Measurements from ENCODE around the gene GLDC.

DNA sequence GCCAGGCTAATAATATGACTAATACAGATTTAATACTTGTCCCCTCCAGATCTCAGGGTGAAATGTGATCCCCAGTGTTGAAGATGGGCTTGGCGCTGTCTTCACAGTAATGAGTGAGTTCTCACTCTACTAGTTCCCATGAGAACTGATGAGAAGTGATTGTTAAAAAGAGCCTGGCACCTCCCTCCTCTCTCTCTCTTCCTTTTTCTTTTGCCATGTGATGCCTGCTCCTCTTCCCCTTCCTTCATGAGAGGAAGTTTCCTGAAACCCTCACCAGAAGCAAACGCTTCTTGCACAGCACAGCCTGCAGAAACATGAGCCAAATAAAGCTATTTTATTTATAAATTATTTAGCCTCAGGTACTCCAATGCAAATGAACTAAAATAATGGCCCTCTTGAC is 55.2 kb downstream of the GLDC start:
- TF ChIP-seq EZH2phosphoT487 (IDR thresholded peaks at IDR 0.05) (no peak), EZH2 (IDR thresholded peaks at IDR 0.05) (no peak)
- TF ChIP-seq, protein P1, sequence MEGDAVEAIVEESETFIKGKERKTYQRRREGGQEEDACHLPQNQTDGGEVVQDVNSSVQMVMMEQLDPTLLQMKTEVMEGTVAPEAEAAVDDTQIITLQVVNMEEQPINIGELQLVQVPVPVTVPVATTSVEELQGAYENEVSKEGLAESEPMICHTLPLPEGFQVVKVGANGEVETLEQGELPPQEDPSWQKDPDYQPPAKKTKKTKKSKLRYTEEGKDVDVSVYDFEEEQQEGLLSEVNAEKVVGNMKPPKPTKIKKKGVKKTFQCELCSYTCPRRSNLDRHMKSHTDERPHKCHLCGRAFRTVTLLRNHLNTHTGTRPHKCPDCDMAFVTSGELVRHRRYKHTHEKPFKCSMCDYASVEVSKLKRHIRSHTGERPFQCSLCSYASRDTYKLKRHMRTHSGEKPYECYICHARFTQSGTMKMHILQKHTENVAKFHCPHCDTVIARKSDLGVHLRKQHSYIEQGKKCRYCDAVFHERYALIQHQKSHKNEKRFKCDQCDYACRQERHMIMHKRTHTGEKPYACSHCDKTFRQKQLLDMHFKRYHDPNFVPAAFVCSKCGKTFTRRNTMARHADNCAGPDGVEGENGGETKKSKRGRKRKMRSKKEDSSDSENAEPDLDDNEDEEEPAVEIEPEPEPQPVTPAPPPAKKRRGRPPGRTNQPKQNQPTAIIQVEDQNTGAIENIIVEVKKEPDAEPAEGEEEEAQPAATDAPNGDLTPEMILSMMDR (IDR thresholded peaks at IDR 0.05), result no peak

Data from neural progenitor cell (in vitro differentiated cells).